Uterus (tissue), 2 donors: ENCODE data around the gene GRIPAP1.

ENCODE experiments used
- CTCF ChIP-seq, 4 experiments: fragments of 200-600 bp in 2 of 4; fragments of 450-650 bp in 2 of 4; sonication (generic) in 2 of 4; IDR thresholded peaks; one replicate each; pipeline ENCODE4 v1.5.1; 2016 to 2019; ENCODE audit warnings: antibody characterized with exemption in 4 of 4, mild to moderate bottlenecking in 2 of 4, moderate library complexity in 1 of 4
- POLR2A ChIP-seq, 2 donors: fragments of 450-650 bp; IDR thresholded peaks; one replicate each; pipeline ENCODE4 v1.6.1; 2016; ENCODE audit warnings: antibody characterized with exemption in 2 of 2, mild to moderate bottlenecking in 1 of 2, moderate library complexity in 1 of 2

GRCh38 chrX:48924270-48924669 is 77.8 kb downstream of the GRIPAP1 start:
- TF ChIP-seq CTCF (IDR thresholded peaks at IDR 0.05) (no peak), POLR2A (IDR thresholded peaks at IDR 0.05) (no peak)
